Activated CD4-positive, alpha-beta memory T cell treated with anti-CD3 and anti-CD28 coated beads, Interleukin-2, amount 10 ng/mL, durations not matched to agents 7 days and 5 days (primary cell): Measurements from ENCODE around the gene NAT8L. TPM values are rescaled to one million over a fixed set of nuclear protein-coding genes. Genes with fewer than 3 reads are reported as not detected.

Experiments
- CTCF ChIA-PET: fragments of 350-600 bp; sonication (Branson Sonifier 250); formaldehyde crosslinking; loops from one replicate; lab custom pipeline; 2021; ENCODE audit warnings: antibody characterized with exemption, inconsistent platforms; lab: Charles Lee
- POLR2A ChIA-PET: fragments of 350-600 bp; sonication (Branson Sonifier 250); formaldehyde crosslinking; loops from one replicate; lab custom pipeline; 2021; ENCODE audit warnings: antibody characterized with exemption; lab: Charles Lee
- DNase-seq: peaks from one replicate; pipeline ENCODE4 v3.0.0-alpha.2; 2020
- H3K27ac Mint-ChIP-seq: one replicate; pipeline ENCODE4 v1.8.0; 2021; ENCODE audit warnings: mild to moderate bottlenecking, mixed read lengths
- H3K27me3 Mint-ChIP-seq: one replicate; pipeline ENCODE4 v1.8.0; 2021; ENCODE audit warnings: mixed read lengths
- H3K36me3 Mint-ChIP-seq: one replicate; pipeline ENCODE4 v1.8.0; 2021; ENCODE audit warnings: low read depth, mixed read lengths
- H3K4me1 Mint-ChIP-seq: one replicate; pipeline ENCODE4 v1.8.0; 2021; ENCODE audit warnings: mixed read lengths
- H3K4me3 Mint-ChIP-seq: one replicate; pipeline ENCODE4 v1.8.0; 2021; ENCODE audit warnings: mild to moderate bottlenecking, mixed read lengths
- H3K9me3 Mint-ChIP-seq: one replicate; pipeline ENCODE4 v1.8.0; 2021; ENCODE audit warnings: mixed read lengths
- total RNA-seq, 2 experiments: library from RNA; stranded (reverse); gene quantifications; one replicate each; pipeline ENCODE4 v1.2.3, GENCODE V29; 2021

Gene NAT8L
- total RNA-seq, 2 experiments from 2014 or later = 0.08 to 0.10 TPM

DNA sequence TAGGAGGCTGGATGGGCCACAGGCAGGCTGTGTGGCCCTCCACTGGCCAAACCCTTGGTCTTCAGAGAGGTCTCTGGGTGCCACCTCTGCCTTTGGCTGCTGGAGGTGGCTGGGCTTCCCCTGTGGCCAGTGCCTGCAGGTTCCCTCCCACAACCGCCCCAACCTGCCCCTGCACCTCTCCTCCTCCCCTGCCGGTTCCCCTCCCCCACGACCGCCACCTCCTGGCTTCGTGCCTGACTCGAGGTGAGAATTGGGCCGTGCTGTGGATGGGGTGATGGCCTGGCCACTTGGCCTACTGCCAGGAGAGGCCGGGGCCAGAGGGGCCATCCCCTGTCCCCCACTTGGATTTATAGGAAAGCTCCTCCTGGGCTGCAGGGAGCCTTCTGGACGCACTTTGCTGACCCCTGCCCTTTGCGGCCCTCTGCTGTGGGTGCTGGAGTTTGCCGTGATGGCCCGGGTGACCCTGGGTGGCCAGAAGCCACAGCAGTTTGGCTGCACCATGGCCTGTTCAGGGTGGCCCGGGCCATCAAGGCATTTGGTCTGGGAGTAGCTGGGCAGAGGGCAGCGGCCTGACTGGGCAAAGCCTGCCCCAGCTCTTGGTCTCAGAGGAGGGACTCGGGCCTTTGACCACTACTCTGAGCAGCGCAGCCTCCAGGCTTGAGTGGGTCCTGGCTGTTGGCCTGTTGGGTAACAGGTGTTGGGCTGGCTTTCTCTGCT lies 3.8 kb downstream of the NAT8L start:
- H3K4me3 Mint-ChIP-seq = no peak overlapping the region
- no peaks in the 10 kb centered on the region for H3K36me3 Mint-ChIP-seq
- H3K4me1 Mint-ChIP-seq = no peaks in the 10 kb centered on the region
- POLR2A ChIA-PET = no interaction called here
- no peaks in the 10 kb centered on the region for H3K9me3 Mint-ChIP-seq
- H3K27ac Mint-ChIP-seq = no peak overlapping the region
- peaks cover 5% of the 10 kb centered on the region for H3K27me3 Mint-ChIP-seq
- CTCF ChIA-PET = no interaction called here
- DNase-seq = no peak

DNA sequence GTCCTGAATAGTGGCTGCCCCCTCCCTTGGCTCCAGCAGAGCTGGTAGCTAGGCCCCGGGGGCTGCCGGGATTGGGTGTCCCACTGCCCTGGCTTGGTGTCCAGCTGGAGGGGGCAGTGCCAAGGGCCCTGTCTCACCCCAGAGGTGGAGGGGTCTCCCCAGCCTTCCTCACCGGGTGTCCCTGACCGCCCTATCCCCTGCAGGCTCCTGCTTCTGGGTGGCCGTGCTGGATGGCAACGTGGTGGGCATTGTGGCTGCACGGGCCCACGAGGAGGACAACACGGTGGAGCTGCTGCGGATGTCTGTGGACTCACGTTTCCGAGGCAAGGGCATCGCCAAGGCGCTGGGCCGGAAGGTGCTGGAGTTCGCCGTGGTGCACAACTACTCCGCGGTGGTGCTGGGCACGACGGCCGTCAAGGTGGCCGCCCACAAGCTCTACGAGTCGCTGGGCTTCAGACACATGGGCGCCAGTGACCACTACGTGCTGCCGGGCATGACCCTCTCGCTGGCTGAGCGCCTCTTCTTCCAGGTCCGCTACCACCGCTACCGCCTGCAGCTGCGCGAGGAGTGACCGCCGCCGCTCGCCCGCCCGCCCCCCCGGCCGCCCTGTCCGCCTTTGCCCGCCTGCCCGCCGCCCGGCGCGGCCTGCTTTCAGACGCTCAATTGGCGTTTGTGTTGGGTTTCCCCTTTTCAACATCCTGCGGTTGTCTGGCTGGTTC lies 4.6 kb downstream of the NAT8L start:
- Mint-ChIP-seq H3K4me1 (no peaks in the 10 kb centered on the region), H3K4me3 (no peak overlapping the region), H3K27me3 (peaks cover 5% of the 10 kb centered on the region), H3K27ac (no peak overlapping the region), H3K36me3 (no peaks in the 10 kb centered on the region), H3K9me3 (no peaks in the 10 kb centered on the region)
- POLR2A ChIA-PET = no interaction called here
- no peak for DNase-seq
- CTCF ChIA-PET = no interaction called here

DNA sequence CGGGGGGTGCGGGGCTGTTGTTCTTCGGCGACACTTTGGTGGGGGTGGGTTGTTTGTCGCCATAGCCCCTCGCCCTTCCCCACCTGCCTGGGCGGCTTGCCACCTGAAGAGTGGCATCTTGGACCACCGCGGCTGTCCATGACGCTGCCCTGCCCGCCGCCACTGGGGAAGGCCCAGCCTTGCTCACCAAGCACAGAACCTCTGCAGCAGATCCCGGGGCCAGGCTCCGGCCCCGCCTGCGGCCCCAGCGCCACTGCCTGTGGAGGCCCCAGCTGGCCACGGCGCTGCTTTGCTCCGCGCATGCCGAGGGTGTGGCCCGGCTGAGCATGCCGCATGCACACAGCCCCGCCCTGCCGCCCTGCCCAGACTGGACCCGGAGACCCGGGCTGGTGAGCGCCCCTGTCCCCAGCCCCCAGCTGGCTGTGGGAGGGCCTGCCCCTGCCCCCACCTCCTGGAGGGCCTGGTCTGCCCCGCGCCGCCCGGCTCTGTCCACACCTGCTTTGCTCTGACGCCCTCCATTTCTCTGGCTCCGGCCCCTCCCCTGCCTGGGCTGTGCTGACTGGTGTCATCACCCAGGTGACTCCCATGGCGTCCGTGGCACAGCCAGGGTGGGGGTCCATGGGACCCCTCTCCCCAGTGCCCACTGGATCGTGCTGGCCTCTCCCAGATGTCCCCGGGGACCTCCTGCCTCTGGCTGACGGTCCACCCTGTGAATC lies 5.3 kb downstream of the NAT8L start:
- Mint-ChIP-seq H3K4me3 (no peak overlapping the region), H3K36me3 (no peaks in the 10 kb centered on the region), H3K9me3 (no peaks in the 10 kb centered on the region), H3K27me3 (peaks cover 5% of the 10 kb centered on the region), H3K4me1 (no peaks in the 10 kb centered on the region), H3K27ac (no peak overlapping the region)
- CTCF ChIA-PET = no interaction called here
- no peak for DNase-seq
- POLR2A ChIA-PET = no interaction called here

DNA sequence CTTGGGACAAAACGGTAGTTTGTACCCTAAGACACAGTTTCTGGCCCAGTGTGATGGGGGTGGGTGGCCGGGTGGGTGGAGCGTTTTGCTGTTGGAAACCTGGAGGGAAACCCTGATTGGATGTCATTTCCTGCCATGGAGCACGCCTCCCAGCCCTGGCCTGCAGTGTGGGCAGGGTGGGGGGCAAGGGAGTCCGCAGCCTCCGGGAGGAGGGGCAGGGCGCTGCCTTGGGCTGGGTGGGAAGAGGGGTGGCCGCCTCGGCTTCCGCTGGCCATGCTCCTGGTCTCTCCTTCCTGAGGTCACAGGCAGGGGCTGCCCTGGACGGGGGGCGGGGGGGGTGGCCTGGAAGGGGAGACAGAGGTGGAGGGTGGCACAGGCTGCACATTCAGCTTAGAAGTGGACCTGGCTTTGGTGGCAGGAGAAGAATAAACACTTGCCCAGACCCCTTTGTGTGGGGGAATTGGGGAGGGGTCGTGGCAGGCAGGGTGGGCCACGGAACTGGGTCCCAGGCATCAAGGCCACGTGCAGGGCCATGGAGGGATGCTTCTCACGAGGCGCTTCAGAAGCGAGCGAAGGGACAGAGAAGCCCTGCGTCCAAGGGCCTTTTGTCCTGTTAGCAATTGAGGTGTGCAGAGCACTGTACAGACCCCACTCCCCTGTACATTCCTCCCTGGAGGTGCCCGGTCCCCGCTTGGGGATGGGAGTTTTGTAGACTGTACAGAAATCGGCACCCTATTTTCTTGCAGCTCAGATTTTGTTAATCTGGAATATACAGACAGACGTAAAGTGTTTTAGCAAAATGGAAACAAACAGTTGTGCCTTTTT lies 6.2 kb downstream of the NAT8L start:
- H3K27ac Mint-ChIP-seq = no peak overlapping the region
- no peak for DNase-seq
- H3K27me3 Mint-ChIP-seq = peaks cover 5% of the 10 kb centered on the region
- H3K4me3 Mint-ChIP-seq = no peak overlapping the region
- ChIA-PET CTCF (no interaction called here), POLR2A (no interaction called here)
- no peaks in the 10 kb centered on the region for H3K4me1 Mint-ChIP-seq
- H3K36me3 Mint-ChIP-seq = no peaks in the 10 kb centered on the region
- H3K9me3 Mint-ChIP-seq = no peaks in the 10 kb centered on the region

DNA sequence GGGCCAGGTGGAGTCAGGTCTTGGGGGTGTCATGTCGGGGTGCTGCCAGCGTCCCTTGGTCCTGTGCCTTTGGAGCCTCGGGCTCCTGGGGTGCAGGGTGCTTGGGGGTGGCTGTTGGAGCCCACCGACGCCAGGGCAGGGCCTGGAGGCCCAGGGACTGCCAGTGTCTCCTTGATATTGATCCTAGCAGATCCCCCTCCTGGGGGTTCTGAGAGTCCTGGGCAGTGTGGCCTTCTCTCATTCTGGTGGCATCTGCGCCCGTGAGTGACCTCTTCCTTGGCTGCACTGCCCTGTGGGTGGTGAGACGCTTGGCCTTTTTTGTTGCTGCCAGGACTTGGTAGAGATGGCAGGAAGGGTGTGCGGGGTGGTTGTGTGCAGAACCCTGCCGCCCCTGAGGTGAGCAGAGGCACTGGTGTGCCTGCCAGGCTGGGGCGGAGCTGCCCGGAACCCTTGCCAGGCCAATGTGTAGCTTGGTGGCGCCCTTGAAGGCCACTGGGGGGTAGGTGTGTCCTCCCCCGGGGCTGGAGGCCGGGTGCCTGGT lies 7.0 kb downstream of the NAT8L start:
- ChIA-PET CTCF (no interaction called here), POLR2A (no interaction called here)
- Mint-ChIP-seq H3K4me3 (no peak overlapping the region), H3K27ac (no peak overlapping the region), H3K4me1 (no peaks in the 10 kb centered on the region), H3K36me3 (no peaks in the 10 kb centered on the region), H3K9me3 (no peaks in the 10 kb centered on the region), H3K27me3 (peaks cover 5% of the 10 kb centered on the region)
- no peak for DNase-seq

DNA sequence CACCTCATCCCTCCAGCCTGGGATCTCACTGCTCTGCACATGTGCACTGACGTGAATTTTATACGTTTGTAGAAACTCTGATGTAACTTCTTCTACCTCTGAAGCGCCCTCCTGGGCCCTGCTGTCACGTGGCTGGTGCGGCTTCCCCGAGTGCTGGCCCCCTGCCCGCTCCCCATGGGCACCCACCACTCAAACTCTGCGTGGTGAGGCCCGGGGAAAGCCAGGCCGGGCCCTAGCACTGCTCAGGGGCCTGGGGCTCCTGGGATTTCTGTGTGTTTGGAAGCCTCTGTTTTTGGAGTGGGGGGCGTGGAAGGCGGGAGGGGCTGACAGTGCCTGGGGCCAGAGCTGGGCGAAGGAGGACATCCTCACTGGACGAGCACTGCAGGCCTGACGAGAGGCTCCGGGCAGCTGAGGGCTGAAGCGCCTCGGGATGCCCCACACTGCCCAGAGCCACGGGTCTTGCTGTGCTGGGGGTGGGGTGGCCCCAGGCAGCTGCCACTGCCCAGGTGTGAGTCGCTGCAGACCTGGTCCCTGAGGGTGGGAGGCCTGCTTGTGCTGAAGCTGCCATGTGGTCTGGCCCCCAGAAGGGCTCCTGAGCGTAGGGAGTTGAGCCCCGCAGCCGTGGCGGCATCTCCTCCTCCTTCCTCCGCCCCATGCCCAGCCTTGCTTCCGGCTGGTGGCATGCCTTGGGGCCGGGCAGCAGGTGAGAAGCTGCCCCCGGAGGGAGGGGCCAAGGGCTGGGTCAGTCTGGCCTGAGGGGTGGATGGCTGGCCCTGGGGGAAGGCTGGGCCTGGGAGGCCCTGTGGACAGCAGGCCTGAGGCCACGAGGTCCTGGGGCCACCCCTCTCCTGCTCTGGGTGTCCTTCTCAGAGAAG lies 7.7 kb downstream of the NAT8L start:
- POLR2A ChIA-PET = no interaction called here

DNA sequence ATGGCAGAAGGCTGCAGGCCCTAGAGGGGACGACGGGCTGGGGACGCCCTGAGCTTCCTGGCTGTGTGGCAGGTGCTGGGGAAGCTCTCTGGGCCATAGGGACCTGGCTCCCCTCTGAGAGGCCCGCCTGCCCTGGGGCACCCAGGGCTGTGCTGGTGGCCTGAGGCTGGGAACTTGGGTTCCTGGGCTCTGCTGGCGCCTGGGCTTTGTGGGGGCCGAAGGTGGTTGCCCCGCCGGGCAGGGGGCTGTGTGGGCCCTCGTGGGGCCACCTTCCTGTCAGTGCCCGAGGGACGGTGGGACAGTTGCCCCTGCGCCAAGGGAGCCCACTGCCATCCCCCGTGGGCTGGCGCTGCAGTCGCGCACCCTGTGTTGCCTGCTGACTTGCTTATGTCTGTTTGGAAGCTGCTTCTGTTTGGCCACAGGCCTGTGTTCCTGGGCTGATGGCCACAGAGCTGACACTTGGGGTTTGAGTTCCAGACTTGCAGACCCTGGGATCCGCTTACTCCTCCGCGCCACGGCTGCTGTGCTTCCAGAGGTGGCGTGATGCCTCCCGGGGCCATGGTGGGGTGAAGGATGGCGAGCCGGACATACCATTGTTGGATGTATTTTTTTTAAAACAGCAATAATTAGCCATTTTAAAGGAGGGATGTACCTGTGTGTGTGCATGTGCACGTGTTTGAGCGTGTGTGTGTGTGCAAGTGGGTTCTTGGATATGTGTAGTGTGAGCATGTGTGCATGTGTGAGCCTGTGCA lies 8.5 kb downstream of the NAT8L start:
- H3K4me1 Mint-ChIP-seq = no peaks in the 10 kb centered on the region
- no peaks in the 10 kb centered on the region for H3K36me3 Mint-ChIP-seq
- POLR2A ChIA-PET = no interaction called here
- CTCF ChIA-PET = no interaction called here
- no peak for DNase-seq
- no peak overlapping the region for H3K4me3 Mint-ChIP-seq
- H3K9me3 Mint-ChIP-seq = no peaks in the 10 kb centered on the region
- H3K27ac Mint-ChIP-seq = no peak overlapping the region
- no peaks in the 10 kb centered on the region for H3K27me3 Mint-ChIP-seq

More for the DNA sequence above, 7.7 kb downstream of the NAT8L start:
- Mint-ChIP-seq H3K27ac (no peak overlapping the region), H3K4me3 (no peak overlapping the region), H3K36me3 (no peaks in the 10 kb centered on the region), H3K27me3 (peaks cover 3% of the 10 kb centered on the region), H3K9me3 (no peaks in the 10 kb centered on the region), H3K4me1 (no peaks in the 10 kb centered on the region)
- DNase-seq = no peak
- CTCF ChIA-PET = no interaction called here

DNA sequence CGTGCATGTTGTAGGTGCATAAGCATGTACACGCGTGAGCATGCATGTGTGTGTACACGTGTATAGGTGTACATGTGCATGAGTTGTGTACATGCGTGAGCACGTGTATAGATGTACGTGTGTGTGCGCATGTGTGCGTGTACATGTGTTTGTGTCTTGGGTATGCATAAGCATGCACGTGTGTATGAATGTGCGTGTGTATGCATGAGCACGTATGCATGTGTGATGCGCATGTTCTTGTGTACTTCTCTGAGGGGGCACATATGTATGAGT lies 9.0 kb downstream of the NAT8L start:
- Mint-ChIP-seq H3K9me3 (no peaks in the 10 kb centered on the region), H3K4me1 (no peaks in the 10 kb centered on the region), H3K4me3 (no peak overlapping the region), H3K36me3 (no peaks in the 10 kb centered on the region), H3K27me3 (no peaks in the 10 kb centered on the region), H3K27ac (no peak overlapping the region)
- POLR2A ChIA-PET = no interaction called here
- DNase-seq = no peak
- CTCF ChIA-PET = no interaction called here

DNA sequence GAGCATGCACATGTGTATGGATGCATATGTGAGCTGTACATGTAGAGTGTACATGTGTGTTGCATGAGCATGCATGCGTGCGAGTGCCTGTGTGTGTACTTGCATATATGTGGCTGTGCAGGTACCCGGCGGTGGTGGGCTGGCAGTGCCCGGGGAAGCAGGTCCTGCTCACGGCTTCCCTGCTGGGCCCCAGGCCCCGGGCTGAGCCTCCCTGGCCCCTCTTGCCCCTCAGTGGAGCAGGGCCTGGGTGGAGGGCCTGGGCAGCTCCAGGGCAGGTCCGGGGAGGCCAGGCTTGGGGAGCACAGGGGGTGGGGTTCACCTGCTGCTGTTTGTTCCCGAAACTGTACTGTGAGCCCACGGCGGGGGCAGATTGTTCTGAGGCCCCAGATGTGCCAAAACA lies 9.4 kb downstream of the NAT8L start:
- POLR2A ChIA-PET = no interaction called here
- no peak overlapping the region for H3K27ac Mint-ChIP-seq
- no peaks in the 10 kb centered on the region for H3K9me3 Mint-ChIP-seq
- H3K27me3 Mint-ChIP-seq = no peaks in the 10 kb centered on the region
- CTCF ChIA-PET = no interaction called here
- no peaks in the 10 kb centered on the region for H3K36me3 Mint-ChIP-seq
- no peaks in the 10 kb centered on the region for H3K4me1 Mint-ChIP-seq
- no peak overlapping the region for H3K4me3 Mint-ChIP-seq
- no peak for DNase-seq

DNA sequence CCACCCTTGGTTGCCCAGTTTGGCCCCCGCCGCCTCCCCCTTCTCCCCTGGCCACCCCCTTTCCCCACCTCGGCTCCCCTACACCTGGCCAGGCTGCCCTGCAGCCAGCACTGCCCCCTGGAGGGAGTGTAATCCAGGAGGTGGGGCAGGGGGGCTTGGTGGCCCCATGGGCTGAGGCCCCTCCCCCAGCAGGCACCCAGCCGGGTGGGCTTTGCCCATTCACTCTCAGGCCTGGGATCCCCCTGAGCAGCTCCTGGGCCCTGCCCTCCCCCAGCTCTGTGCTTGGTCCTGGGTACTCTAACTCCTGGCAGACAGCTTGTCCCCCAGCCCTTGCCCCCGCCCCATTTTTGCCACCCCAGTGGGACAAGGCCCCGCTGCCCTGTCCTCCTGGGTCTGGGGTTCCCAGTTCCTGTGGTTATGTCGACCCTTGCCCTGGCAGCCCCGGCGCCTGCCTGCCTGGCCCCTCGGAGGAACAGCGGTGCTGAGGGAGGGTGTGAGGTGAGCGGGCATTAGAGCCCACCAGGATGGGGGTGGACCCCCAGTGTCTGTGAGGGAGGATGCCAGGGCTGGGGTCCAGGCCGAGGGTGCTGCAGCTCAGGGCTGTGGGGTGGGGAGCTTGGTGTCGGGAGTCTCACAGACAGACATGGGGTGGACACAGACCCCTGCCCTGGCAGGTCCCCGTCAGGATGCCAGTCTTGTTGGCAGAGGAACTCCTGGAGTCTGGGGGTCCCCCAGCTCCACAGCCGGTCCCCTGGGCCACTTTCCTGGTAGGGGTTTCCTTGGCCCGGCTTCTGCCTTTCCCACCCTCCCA lies 10.2 kb downstream of the NAT8L start:
- DNase-seq = no peak
- no peaks in the 10 kb centered on the region for H3K9me3 Mint-ChIP-seq
- no peak overlapping the region for H3K4me3 Mint-ChIP-seq
- no peaks in the 10 kb centered on the region for H3K36me3 Mint-ChIP-seq
- no peak overlapping the region for H3K27ac Mint-ChIP-seq
- ChIA-PET POLR2A (no interaction called here), CTCF (no interaction called here)
- H3K4me1 Mint-ChIP-seq = no peaks in the 10 kb centered on the region
- no peaks in the 10 kb centered on the region for H3K27me3 Mint-ChIP-seq

DNA sequence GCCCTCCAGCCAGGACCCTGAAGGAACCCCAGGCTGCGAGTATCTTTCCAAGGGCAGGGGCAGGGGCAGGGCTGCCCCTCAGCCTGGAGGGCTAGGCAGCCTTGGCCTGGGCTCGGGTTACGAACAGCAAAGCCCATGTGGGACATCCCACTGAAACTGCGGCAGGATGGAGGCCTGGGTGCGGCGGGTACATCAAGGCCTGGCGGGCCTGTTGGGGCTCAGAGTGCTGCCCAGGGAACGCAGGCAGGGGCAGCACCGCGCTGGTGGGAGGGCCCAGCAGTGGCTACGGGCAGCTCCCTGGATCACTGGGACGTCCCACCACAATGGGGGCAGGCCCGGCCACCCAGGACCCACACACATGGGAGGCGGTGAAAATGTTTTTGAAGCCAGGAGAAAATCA lies 10.9 kb downstream of the NAT8L start:
- DNase-seq = no peak
- H3K9me3 Mint-ChIP-seq = no peaks in the 10 kb centered on the region
- H3K27me3 Mint-ChIP-seq = no peaks in the 10 kb centered on the region
- no peaks in the 10 kb centered on the region for H3K4me1 Mint-ChIP-seq
- ChIA-PET CTCF (no interaction called here), POLR2A (no interaction called here)
- no peak overlapping the region for H3K27ac Mint-ChIP-seq
- H3K36me3 Mint-ChIP-seq = no peaks in the 10 kb centered on the region
- H3K4me3 Mint-ChIP-seq = no peak overlapping the region
